Fibroblast of lung (primary cell): Measurements from ENCODE around the gene LRRC8C. TPM values are rescaled to one million over a fixed set of nuclear protein-coding genes. Genes with fewer than 3 reads are reported as not detected.
A peak's percentile ranks its signal among the peaks of the same experiment; 100 is the strongest.

ENCODE experiments used
- DNase-seq, 2 donors: peaks; one replicate each; pipeline versions ENCODE4 v3.0.0 to v3.0.0-alpha.2; 2010; ENCODE audit warnings: low read depth in 2 of 2
- H2AFZ ChIP-seq: 2 replicates; pipeline ENCODE4 v1.5.1; 2012; ENCODE audit warnings: low read length, control low read depth, inconsistent platforms
- H3K27ac ChIP-seq: 2 replicates; pipeline ENCODE4 v1.5.1; 2011; ENCODE audit warnings: low read length, control low read depth; ENCODE audit not compliant: insufficient read depth
- H3K27me3 ChIP-seq: 2 replicates; pipeline ENCODE4 v1.5.1; 2011; ENCODE audit warnings: mild to moderate bottlenecking, low read length; ENCODE audit not compliant: control insufficient read depth, insufficient read depth
- H3K36me3 ChIP-seq: 2 replicates; pipeline ENCODE4 v1.5.1; 2011; ENCODE audit warnings: low read length; ENCODE audit not compliant: control insufficient read depth, insufficient read depth
- H3K4me1 ChIP-seq: 2 replicates; pipeline ENCODE4 v1.5.1; 2011; ENCODE audit warnings: low read length; ENCODE audit not compliant: control insufficient read depth, insufficient read depth; ENCODE audit errors: extremely low read depth
- H3K4me2 ChIP-seq: 2 replicates; pipeline ENCODE4 v1.5.1; 2011; ENCODE audit warnings: low read length, control low read depth; ENCODE audit not compliant: insufficient read depth; ENCODE audit errors: extremely low read depth
- H3K4me3 ChIP-seq, 4 experiments: fragments of 200-600 bp in 1 of 4; sonication (generic) in 1 of 4; replicated peaks in 1 of 4; 2 replicates each; pipeline ENCODE4 v1.5.1; 2011 to 2016; ENCODE audit warnings: low read length in 4 of 4, low read depth in 3 of 4, mild to moderate bottlenecking in 3 of 4, control low read depth in 2 of 4, inconsistent platforms in 1 of 4, mixed read lengths in 1 of 4; ENCODE audit not compliant: insufficient read depth in 1 of 4; ENCODE audit errors: control extremely low read depth in 1 of 4
- H3K79me2 ChIP-seq: 2 replicates; pipeline ENCODE4 v1.5.1; 2012; ENCODE audit warnings: mild to moderate bottlenecking, low read length, inconsistent platforms; ENCODE audit not compliant: control insufficient read depth, insufficient read depth
- H3K9ac ChIP-seq: 2 replicates; pipeline ENCODE4 v1.5.1; 2011; ENCODE audit warnings: mild to moderate bottlenecking, low read length, control low read depth; ENCODE audit not compliant: insufficient read depth
- H3K9me3 ChIP-seq: 2 replicates; pipeline ENCODE4 v1.5.1; 2012; ENCODE audit warnings: low read depth, low read length; ENCODE audit not compliant: control insufficient read depth, insufficient read depth
- H4K20me1 ChIP-seq: 2 replicates; pipeline ENCODE4 v1.5.1; 2011; ENCODE audit warnings: low read length; ENCODE audit not compliant: control insufficient read depth, insufficient read depth; ENCODE audit errors: extremely low read depth
- EZH2 ChIP-seq: IDR thresholded peaks from 2 replicates; pipeline ENCODE4 v1.5.1; 2012; ENCODE audit warnings: low read length, control low read depth, mild to moderate bottlenecking; ENCODE audit errors: missing control alignments
- polyA plus RNA-seq, 2 donors: library from polyadenylated mRNA; depleted of rRNA in 1 of 2; stranded (reverse) in 1 of 2; unstranded in 1 of 2; fragments of >200 nt; gene quantifications; 2 replicates each; pipeline ENCODE4 v1.2.1, GENCODE V29; 2011 to 2012; ENCODE audit warnings: missing spikeins in 1 of 2
- total RNA-seq: library from RNA; depleted of rRNA; stranded (reverse); fragments of >200 nt; gene quantifications from 2 replicates; pipeline ENCODE4 v1.2.1, GENCODE V29; 2014
- TF ChIP-seq, protein P1 (sequence below), 2 donors: IDR thresholded peaks in 1 of 2; conservative IDR thresholded peaks in 1 of 2; 1 replicate in 1 of 2; 2 replicates in 1 of 2; pipeline ENCODE4 v1.5.1; 2011 to 2012; ENCODE audit warnings: low read length in 2 of 2, control low read depth in 1 of 2, inconsistent platforms in 1 of 2, low read depth in 1 of 2, mild to moderate bottlenecking in 1 of 2

The LRRC8C gene
- total and polyA plus RNA-seq, 2 donors (not counting 1 experiment from before 2014, with no cell fraction given): 5.4 to 13.2 TPM

GRCh38 chr1:89635825-89636815 is 3.2 kb downstream of the LRRC8C start:
- peaks cover 13% of the 10 kb centered on the region for H3K4me1 ChIP-seq
- TF ChIP-seq, protein P1, sequence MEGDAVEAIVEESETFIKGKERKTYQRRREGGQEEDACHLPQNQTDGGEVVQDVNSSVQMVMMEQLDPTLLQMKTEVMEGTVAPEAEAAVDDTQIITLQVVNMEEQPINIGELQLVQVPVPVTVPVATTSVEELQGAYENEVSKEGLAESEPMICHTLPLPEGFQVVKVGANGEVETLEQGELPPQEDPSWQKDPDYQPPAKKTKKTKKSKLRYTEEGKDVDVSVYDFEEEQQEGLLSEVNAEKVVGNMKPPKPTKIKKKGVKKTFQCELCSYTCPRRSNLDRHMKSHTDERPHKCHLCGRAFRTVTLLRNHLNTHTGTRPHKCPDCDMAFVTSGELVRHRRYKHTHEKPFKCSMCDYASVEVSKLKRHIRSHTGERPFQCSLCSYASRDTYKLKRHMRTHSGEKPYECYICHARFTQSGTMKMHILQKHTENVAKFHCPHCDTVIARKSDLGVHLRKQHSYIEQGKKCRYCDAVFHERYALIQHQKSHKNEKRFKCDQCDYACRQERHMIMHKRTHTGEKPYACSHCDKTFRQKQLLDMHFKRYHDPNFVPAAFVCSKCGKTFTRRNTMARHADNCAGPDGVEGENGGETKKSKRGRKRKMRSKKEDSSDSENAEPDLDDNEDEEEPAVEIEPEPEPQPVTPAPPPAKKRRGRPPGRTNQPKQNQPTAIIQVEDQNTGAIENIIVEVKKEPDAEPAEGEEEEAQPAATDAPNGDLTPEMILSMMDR (conservative IDR thresholded peaks at IDR 0.05 in 1 of 2, IDR thresholded peaks at IDR 0.05 in 1 of 2; ENCODE audit: low read depth in 1 of 2, low read length in 2 of 2): no peak
- TF ChIP-seq EZH2: no peak
- no peak overlapping the region for H3K9ac ChIP-seq
- no peak overlapping the region for H2AFZ ChIP-seq
- H3K4me3 ChIP-seq: peak overlapping the region in 1 of 4 experiments; percentile 88
- H3K27ac ChIP-seq: peak overlapping the region; percentile 68
- H3K36me3 ChIP-seq: no peaks in the 10 kb centered on the region
- H3K79me2 ChIP-seq: peaks cover 70% of the 10 kb centered on the region
- H4K20me1 ChIP-seq: no peaks in the 10 kb centered on the region
- peak overlapping the region; percentile 68 for H3K4me2 ChIP-seq
- peak; percentile 70 to 82 for DNase-seq
- no peaks in the 10 kb centered on the region for H3K27me3 ChIP-seq
- H3K9me3 ChIP-seq: no peaks in the 10 kb centered on the region

GRCh38 chr1:89637496-89637895 is 4.6 kb downstream of the LRRC8C start:
- Histone ChIP-seq H2AFZ (no peak overlapping the region), H3K79me2 (peaks cover 82% of the 10 kb centered on the region), H3K9ac (no peak overlapping the region), H3K4me1 (peaks cover 13% of the 10 kb centered on the region), H3K27me3 (no peaks in the 10 kb centered on the region), H3K27ac (peak overlapping the region; percentile 40), H3K4me2 (peak overlapping the region; percentile 7), H4K20me1 (no peaks in the 10 kb centered on the region), H3K36me3 (no peaks in the 10 kb centered on the region), H3K9me3 (no peaks in the 10 kb centered on the region), H3K4me3 (no peak overlapping the region)
- TF ChIP-seq, protein P1 (conservative IDR thresholded peaks at IDR 0.05 in 1 of 2, IDR thresholded peaks at IDR 0.05 in 1 of 2; ENCODE audit: low read depth in 1 of 2, low read length in 2 of 2): no peak
- TF ChIP-seq EZH2: no peak
- DNase-seq: peak in 1 of 2 donors; percentile 74

GRCh38 chr1:89640440-89640839 is 7.5 kb downstream of the LRRC8C start:
- Histone ChIP-seq H3K4me3 (no peak overlapping the region), H3K4me1 (peaks cover 9% of the 10 kb centered on the region), H3K9me3 (no peaks in the 10 kb centered on the region), H3K4me2 (no peak overlapping the region), H3K79me2 (peaks cover 77% of the 10 kb centered on the region), H3K36me3 (no peaks in the 10 kb centered on the region), H3K27ac (no peak overlapping the region), H3K9ac (no peak overlapping the region), H4K20me1 (no peaks in the 10 kb centered on the region), H3K27me3 (no peaks in the 10 kb centered on the region), H2AFZ (no peak overlapping the region)
- DNase-seq: peak in 1 of 2 donors; percentile 22
- TF ChIP-seq EZH2: no peak
- TF ChIP-seq, protein P1 (conservative IDR thresholded peaks at IDR 0.05 in 1 of 2, IDR thresholded peaks at IDR 0.05 in 1 of 2; ENCODE audit: low read depth in 1 of 2, low read length in 2 of 2): no peak
